Osteocyte (in vitro differentiated cells): ENCODE results near the gene RPS6KA1. TPM values are rescaled to one million over a fixed set of nuclear protein-coding genes. Genes with fewer than 3 reads are reported as not detected.

Source experiments
- DNase-seq: peaks from one replicate; pipeline ENCODE4 v3.0.0; 2021; ENCODE audit warnings: mixed read lengths; ENCODE audit not compliant: unreplicated experiment; ENCODE audit errors: extremely low spot score
- H3K27ac Mint-ChIP-seq: one replicate; pipeline ENCODE4 v1.8.0; 2021; ENCODE audit warnings: mild to moderate bottlenecking, mixed read lengths; ENCODE audit not compliant: unreplicated experiment
- H3K27me3 Mint-ChIP-seq: one replicate; pipeline ENCODE4 v1.8.0; 2021; ENCODE audit warnings: mixed read lengths; ENCODE audit not compliant: unreplicated experiment
- H3K36me3 Mint-ChIP-seq: one replicate; pipeline ENCODE4 v1.8.0; 2021; ENCODE audit warnings: mixed read lengths; ENCODE audit not compliant: unreplicated experiment
- H3K4me1 Mint-ChIP-seq: one replicate; pipeline ENCODE4 v1.8.0; 2021; ENCODE audit warnings: mixed read lengths; ENCODE audit not compliant: unreplicated experiment
- H3K4me3 Mint-ChIP-seq: one replicate; pipeline ENCODE4 v1.8.0; 2021; ENCODE audit warnings: mild to moderate bottlenecking, moderate library complexity, mixed read lengths; ENCODE audit not compliant: unreplicated experiment
- H3K9me3 Mint-ChIP-seq: one replicate; pipeline ENCODE4 v1.8.0; 2021; ENCODE audit warnings: mixed read lengths; ENCODE audit not compliant: unreplicated experiment
- CTCF ChIP-seq: fragments of 200-600 bp; sonication (generic); IDR thresholded peaks from 2 replicates; pipeline ENCODE4 v1.5.0; 2021; ENCODE audit warnings: antibody characterized with exemption, mild to moderate bottlenecking, moderate library complexity
- total RNA-seq: library from RNA; stranded (reverse); gene quantifications from 2 replicates; pipeline ENCODE4 v1.2.1, GENCODE V29; 2021

RPS6KA1 gene
- total RNA-seq, 1 donor from 2014 or later, result 4.4 TPM

- no peak overlapping the region for H3K4me3 Mint-ChIP-seq
- H3K9me3 Mint-ChIP-seq, result no peaks in the 10 kb centered on the region
- H3K27me3 Mint-ChIP-seq, result peaks cover 10% of the 10 kb centered on the region
- no peaks in the 10 kb centered on the region for H3K4me1 Mint-ChIP-seq
- H3K27ac Mint-ChIP-seq, result no peak overlapping the region
- H3K36me3 Mint-ChIP-seq, result no peaks in the 10 kb centered on the region
- DNase-seq, result no peak
- no peak for TF ChIP-seq CTCF
Observed at GRCh38 chr1:26516987-26517765, 12.4 kb upstream of the RPS6KA1 start.

DNA sequence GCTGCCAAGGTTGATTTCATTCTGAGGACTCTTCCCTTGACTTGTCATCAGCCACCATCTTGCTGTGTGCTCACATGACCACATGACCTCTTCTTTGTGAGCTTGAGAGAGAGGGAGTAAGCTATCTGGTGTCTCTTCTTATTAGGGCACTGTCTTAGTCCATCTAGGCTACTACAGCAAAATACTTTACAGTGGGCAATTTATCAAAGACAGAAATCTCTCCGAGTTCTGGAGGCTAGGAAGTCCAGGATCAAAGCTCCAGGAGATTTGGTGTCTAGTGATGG is 11.9 kb upstream of the RPS6KA1 start:
- Mint-ChIP-seq H3K27ac (no peak overlapping the region), H3K4me3 (no peak overlapping the region), H3K36me3 (no peaks in the 10 kb centered on the region), H3K9me3 (no peaks in the 10 kb centered on the region), H3K4me1 (no peaks in the 10 kb centered on the region), H3K27me3 (peaks cover 11% of the 10 kb centered on the region)
- no peak for DNase-seq
- no peak for TF ChIP-seq CTCF

DNA sequence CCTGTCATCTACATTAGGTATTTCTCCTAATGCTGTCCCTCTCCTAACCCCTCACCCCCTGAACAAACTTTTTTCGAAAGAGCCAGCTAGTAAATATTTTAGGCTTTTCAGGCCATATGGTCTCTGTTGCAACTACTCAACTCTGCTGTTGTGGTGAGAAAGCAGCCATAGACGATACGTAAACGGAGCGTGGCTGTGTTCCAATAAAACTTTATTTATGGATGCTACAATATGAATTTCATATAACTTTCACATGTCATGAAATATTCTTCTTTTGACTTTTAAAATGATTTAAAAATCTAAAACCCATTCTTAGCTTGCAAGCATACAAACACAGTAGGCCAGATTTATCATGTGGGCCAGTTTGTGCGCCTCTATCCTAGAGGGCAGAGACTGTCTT is 11.2 kb upstream of the RPS6KA1 start:
- no peaks in the 10 kb centered on the region for H3K36me3 Mint-ChIP-seq
- no peak overlapping the region for H3K27ac Mint-ChIP-seq
- DNase-seq, result no peak
- no peaks in the 10 kb centered on the region for H3K9me3 Mint-ChIP-seq
- H3K4me3 Mint-ChIP-seq, result no peak overlapping the region
- peaks cover 12% of the 10 kb centered on the region for H3K27me3 Mint-ChIP-seq
- no peak for TF ChIP-seq CTCF
- no peaks in the 10 kb centered on the region for H3K4me1 Mint-ChIP-seq

DNA sequence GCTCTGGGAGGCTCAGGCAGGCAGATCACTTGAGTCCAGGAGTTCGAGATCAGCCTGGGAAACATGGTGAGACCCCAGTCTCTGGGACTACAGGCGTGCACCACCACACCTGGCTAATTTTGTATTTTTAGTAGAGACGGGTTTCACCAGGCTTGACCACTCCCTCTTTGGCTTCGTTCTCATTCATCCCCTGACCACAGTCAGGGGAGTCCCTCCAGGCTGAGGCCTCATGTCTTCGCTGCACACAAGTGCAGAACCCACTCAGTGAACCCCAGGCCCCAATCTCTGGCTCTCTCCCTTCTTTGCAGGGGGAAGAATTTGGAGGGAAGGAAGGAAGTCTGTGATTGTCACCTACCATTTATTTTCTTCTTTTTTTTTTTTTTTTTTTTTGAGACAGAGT is 9.2 kb upstream of the RPS6KA1 start:
- no peak overlapping the region for H3K4me3 Mint-ChIP-seq
- no peak overlapping the region for H3K27ac Mint-ChIP-seq
- no peak for TF ChIP-seq CTCF
- no peaks in the 10 kb centered on the region for H3K36me3 Mint-ChIP-seq
- H3K9me3 Mint-ChIP-seq, result no peaks in the 10 kb centered on the region
- peaks cover 23% of the 10 kb centered on the region for H3K27me3 Mint-ChIP-seq
- H3K4me1 Mint-ChIP-seq, result no peaks in the 10 kb centered on the region
- no peak for DNase-seq

- Mint-ChIP-seq H3K4me3 (no peak overlapping the region), H3K4me1 (no peaks in the 10 kb centered on the region), H3K27me3 (peaks cover 23% of the 10 kb centered on the region), H3K27ac (no peak overlapping the region), H3K36me3 (no peaks in the 10 kb centered on the region), H3K9me3 (no peaks in the 10 kb centered on the region)
- TF ChIP-seq CTCF, result no peak
- no peak for DNase-seq
Observed at GRCh38 chr1:26521669-26522030, 7.9 kb upstream of the RPS6KA1 start.
